ENCODE measurements around the gene TMEM150A.

- TF ChIP-seq CTCF (IDR thresholded peaks at IDR 0.05; ENCODE audit: poor library complexity, severe bottlenecking) (no peak), POLR2AphosphoS5 (IDR thresholded peaks at IDR 0.05) (no peak), TAF1 (IDR thresholded peaks at IDR 0.05; ENCODE audit: low read depth) (no peak), MXI1 (conservative IDR thresholded peaks at IDR 0.05; ENCODE audit: poor library complexity, severe bottlenecking) (no peak), EZH2 (IDR thresholded peaks at IDR 0.05; ENCODE audit: borderline replicate concordance, insufficient read depth, low read length, poor library complexity, severe bottlenecking) (no peak), SMC3 (conservative IDR thresholded peaks at IDR 0.05; ENCODE audit: poor library complexity) (no peak), EP300 (conservative IDR thresholded peaks at IDR 0.05; ENCODE audit: poor library complexity, severe bottlenecking) (no peak)
Observed at GRCh38 chr2:85585781-85586105, 16.8 kb downstream of the TMEM150A start.
